ENCODE measurements around the gene SEC22A. TPM values are rescaled to one million over a fixed set of nuclear protein-coding genes. Genes with fewer than 3 reads are reported as not detected.

SEC22A gene
- total RNA-seq, 1 experiment from 2014 or later, result 46.3 TPM

DNA sequence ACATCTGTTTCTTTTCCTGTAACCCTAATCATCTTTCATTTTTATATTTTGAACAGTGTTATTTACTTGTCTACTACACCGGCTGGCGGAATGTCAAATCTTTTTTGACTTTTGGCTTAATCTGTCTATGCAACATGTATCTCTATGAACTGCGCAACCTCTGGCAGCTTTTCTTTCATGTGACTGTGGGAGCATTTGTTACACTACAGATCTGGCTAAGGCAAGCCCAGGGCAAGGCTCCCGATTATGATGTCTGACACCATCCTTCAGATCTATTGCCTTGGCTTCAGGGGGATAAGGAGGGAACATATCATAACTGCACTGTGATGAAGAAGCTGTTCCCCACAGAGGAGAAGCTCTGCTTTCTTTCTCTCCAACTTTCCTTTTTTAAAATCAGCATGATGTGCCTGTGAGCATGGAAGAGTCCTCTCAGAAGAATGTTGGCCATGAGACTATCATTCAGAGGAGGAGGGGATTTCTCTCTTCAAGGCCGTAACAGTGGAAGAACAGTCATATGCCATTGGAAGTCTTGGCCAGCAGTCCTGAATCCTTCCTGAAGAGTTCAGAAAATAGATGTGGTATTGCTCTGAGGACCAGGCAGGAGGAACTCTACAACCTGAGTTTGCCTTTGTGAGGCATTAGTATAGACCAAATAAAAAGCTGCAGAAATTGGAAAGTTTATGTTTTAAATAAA, 69.9 kb downstream of the SEC22A start:
- Histone ChIP-seq H3K27me3 (ENCODE audit: low read length) (no peaks in the 10 kb centered on the region), H3K4me2 (ENCODE audit: low read depth, low read length, poor library complexity, severe bottlenecking) (no peak overlapping the region), H3K9me3 (ENCODE audit: low read length) (no peaks in the 10 kb centered on the region), H3K36me3 (ENCODE audit: insufficient read depth, low read length) (no peaks in the 10 kb centered on the region), H4K20me1 (ENCODE audit: insufficient read depth, low read depth, low read length) (peaks cover 1% of the 10 kb centered on the region; the same call in 1 of the 2 replicates), H3K9me2 (replicated peaks; ENCODE audit: insufficient read depth, low read length) (no peaks in the 10 kb centered on the region), H3K9ac (ENCODE audit: low read length) (no peak overlapping the region), H3K79me2 (ENCODE audit: low read length) (no peaks in the 10 kb centered on the region), H2AFZ (ENCODE audit: low read length) (no peak overlapping the region), H3K4me3 (ENCODE audit: low read length) (no peak overlapping the region), H3K4me1 (ENCODE audit: low read length) (no peaks in the 10 kb centered on the region), H3K27ac (ENCODE audit: low read length) (no peak overlapping the region)
- no peak for DNase-seq

DNA sequence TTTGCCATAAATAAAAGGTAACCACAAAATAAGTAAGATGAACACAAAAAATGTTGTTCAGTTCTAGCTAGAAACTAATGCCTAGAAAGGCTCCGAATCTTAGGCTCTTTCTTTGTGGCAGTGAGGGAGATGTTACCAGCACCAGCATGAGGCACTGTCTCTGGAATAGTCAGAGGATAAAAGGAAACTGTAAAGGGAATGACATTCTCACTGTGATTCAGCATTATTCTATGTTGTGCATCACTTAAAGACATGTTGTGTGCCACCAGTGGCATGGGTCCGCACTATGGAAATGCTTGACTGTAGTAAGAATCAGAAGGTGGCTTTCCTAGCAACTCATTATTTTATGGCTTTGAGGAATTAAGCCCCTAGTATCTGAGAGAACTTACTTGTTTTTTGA, 70.8 kb downstream of the SEC22A start:
- no peak for DNase-seq
- Histone ChIP-seq H3K27me3 (ENCODE audit: low read length) (no peaks in the 10 kb centered on the region), H3K27ac (ENCODE audit: low read length) (no peak overlapping the region), H3K9me3 (ENCODE audit: low read length) (no peaks in the 10 kb centered on the region), H3K4me3 (ENCODE audit: low read length) (no peak overlapping the region), H2AFZ (ENCODE audit: low read length) (no peak overlapping the region), H3K36me3 (ENCODE audit: insufficient read depth, low read length) (no peaks in the 10 kb centered on the region), H3K9me2 (replicated peaks; ENCODE audit: insufficient read depth, low read length) (no peaks in the 10 kb centered on the region), H4K20me1 (ENCODE audit: insufficient read depth, low read depth, low read length) (peaks cover 11% of the 10 kb centered on the region), H3K79me2 (ENCODE audit: low read length) (no peaks in the 10 kb centered on the region), H3K9ac (ENCODE audit: low read length) (no peak overlapping the region), H3K4me1 (ENCODE audit: low read length) (no peaks in the 10 kb centered on the region), H3K4me2 (ENCODE audit: low read depth, low read length, poor library complexity, severe bottlenecking) (no peak overlapping the region)

DNA sequence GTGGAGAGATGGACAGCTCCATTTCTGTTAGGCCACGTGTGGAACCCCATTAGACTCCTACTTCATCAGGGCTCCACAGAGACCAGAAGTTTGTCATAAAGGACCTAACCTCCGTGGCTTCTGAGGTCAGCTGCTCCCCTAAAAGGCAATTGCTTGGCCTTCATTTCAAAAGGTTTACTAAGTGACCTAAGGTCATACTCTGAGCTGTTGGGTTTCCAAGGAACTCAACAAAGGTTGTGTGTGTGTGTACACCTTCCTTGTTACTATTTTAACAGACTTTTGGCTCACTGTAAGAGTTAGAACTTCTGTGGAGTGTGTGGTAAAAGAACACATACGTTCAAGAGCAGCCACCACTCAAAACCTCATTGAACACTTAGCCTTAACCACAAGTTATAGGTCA, 73.9 kb downstream of the SEC22A start:
- no peak overlapping the region for H3K4me3 ChIP-seq (ENCODE audit: low read length)
- no peak for DNase-seq
- no peaks in the 10 kb centered on the region for H3K79me2 ChIP-seq (ENCODE audit: low read length)
- no peak overlapping the region for H3K9ac ChIP-seq (ENCODE audit: low read length)
- H2AFZ ChIP-seq (ENCODE audit: low read length), result no peak overlapping the region
- peaks cover 13% of the 10 kb centered on the region for H4K20me1 ChIP-seq (ENCODE audit: insufficient read depth, low read depth, low read length)
- H3K27ac ChIP-seq (ENCODE audit: low read length), result no peak overlapping the region
- no peak overlapping the region for H3K4me2 ChIP-seq (ENCODE audit: low read depth, low read length, poor library complexity, severe bottlenecking)
- H3K27me3 ChIP-seq (ENCODE audit: low read length), result no peaks in the 10 kb centered on the region
- no peaks in the 10 kb centered on the region for H3K36me3 ChIP-seq (ENCODE audit: insufficient read depth, low read length)
- no peaks in the 10 kb centered on the region for H3K9me3 ChIP-seq (ENCODE audit: low read length)
- H3K4me1 ChIP-seq (ENCODE audit: low read length), result no peaks in the 10 kb centered on the region
- H3K9me2 ChIP-seq (replicated peaks; ENCODE audit: insufficient read depth, low read length), result no peaks in the 10 kb centered on the region

DNA sequence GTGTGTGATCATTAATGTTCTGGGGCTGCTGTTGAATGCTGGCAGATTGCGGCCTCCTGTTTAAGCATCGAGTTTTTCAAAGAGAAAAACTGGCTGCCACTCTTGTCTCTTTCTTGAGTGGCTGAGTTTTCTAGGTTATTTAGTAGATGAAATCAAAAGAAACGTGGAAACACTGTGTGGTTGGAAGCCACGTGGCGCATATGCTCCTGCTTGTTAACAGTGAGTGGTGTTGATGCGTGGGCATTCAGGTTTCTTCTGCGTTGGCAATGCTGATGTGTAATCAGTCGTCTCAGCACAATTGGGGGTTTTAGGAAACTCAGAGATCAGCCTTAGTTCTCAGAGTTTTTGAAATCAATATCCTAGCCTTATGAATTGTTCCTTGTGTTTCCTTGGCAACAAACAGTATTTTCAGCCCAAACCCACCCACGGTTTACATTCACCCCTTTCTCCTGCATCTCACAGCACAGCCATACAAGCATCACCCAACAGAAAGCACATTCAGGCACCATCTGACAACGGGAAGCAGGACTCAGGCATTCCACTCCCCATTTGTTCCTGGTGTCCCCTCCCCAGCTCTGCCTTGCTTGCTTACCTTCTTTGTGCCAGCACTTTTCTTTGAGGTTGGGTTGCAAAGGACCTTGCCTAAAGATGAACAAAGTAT, 74.7 kb downstream of the SEC22A start:
- H3K9me2 ChIP-seq (replicated peaks; ENCODE audit: insufficient read depth, low read length), result no peaks in the 10 kb centered on the region
- no peak overlapping the region for H3K4me3 ChIP-seq (ENCODE audit: low read length)
- no peak for DNase-seq
- H4K20me1 ChIP-seq (ENCODE audit: insufficient read depth, low read depth, low read length), result peaks cover 13% of the 10 kb centered on the region
- H3K27ac ChIP-seq (ENCODE audit: low read length), result no peak overlapping the region
- no peaks in the 10 kb centered on the region for H3K79me2 ChIP-seq (ENCODE audit: low read length)
- no peak overlapping the region for H3K4me2 ChIP-seq (ENCODE audit: low read depth, low read length, poor library complexity, severe bottlenecking)
- no peak overlapping the region for H3K9ac ChIP-seq (ENCODE audit: low read length)
- no peak overlapping the region for H2AFZ ChIP-seq (ENCODE audit: low read length)
- no peaks in the 10 kb centered on the region for H3K36me3 ChIP-seq (ENCODE audit: insufficient read depth, low read length)
- no peaks in the 10 kb centered on the region for H3K27me3 ChIP-seq (ENCODE audit: low read length)
- H3K9me3 ChIP-seq (ENCODE audit: low read length), result no peaks in the 10 kb centered on the region
- H3K4me1 ChIP-seq (ENCODE audit: low read length), result no peaks in the 10 kb centered on the region

DNA sequence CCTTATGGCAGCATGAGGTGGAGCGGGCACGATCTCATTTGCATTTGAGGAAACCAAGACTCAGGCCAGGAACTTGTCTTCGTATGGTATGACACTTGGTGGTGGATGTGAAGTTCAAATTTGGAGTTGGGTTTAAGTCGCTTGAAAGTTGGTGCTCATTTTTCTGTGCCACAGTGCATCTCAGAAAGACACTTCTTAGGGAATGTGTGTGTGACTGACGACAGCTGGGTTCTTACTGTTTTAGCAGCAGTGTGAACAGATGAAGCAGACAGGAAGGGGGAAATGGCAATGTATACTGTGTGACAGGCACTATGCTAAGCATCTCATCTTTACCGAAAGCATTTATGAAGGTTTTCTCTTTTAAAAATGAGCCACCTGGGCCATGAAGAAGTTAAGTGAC, 75.4 kb downstream of the SEC22A start:
- no peak overlapping the region for H3K4me2 ChIP-seq (ENCODE audit: low read depth, low read length, poor library complexity, severe bottlenecking)
- H4K20me1 ChIP-seq (ENCODE audit: insufficient read depth, low read depth, low read length), result peaks cover 13% of the 10 kb centered on the region
- H3K9me2 ChIP-seq (replicated peaks; ENCODE audit: insufficient read depth, low read length), result no peaks in the 10 kb centered on the region
- H3K4me3 ChIP-seq (ENCODE audit: low read length), result no peak overlapping the region
- no peaks in the 10 kb centered on the region for H3K79me2 ChIP-seq (ENCODE audit: low read length)
- no peaks in the 10 kb centered on the region for H3K4me1 ChIP-seq (ENCODE audit: low read length)
- H3K27ac ChIP-seq (ENCODE audit: low read length), result no peak overlapping the region
- no peak overlapping the region for H3K9ac ChIP-seq (ENCODE audit: low read length)
- H2AFZ ChIP-seq (ENCODE audit: low read length), result no peak overlapping the region
- no peaks in the 10 kb centered on the region for H3K9me3 ChIP-seq (ENCODE audit: low read length)
- no peak for DNase-seq
- no peaks in the 10 kb centered on the region for H3K27me3 ChIP-seq (ENCODE audit: low read length)
- no peaks in the 10 kb centered on the region for H3K36me3 ChIP-seq (ENCODE audit: insufficient read depth, low read length)

DNA sequence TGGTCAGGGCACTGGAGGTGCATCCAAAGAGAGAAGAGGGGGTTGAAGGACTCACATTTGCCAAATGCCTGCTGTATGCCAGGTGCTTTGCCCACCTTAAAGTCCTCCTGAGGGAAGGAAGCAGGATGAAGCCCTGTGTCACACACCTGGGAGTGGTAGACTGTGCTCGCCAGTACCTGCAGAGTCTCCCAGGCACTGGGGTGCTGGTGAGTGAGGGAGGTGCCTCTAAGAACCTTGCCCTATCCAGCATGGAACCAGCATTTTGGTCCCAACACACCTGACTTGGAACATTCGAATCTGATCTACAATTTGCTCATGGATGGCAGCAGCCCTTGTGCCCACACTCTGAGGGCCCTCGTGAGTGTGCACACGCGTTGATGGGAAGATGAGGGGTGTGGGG, 76.7 kb downstream of the SEC22A start:
- Histone ChIP-seq H3K27me3 (ENCODE audit: low read length) (no peaks in the 10 kb centered on the region), H3K9me2 (replicated peaks; ENCODE audit: insufficient read depth, low read length) (no peaks in the 10 kb centered on the region), H3K9ac (ENCODE audit: low read length) (no peak overlapping the region), H3K4me2 (ENCODE audit: low read depth, low read length, poor library complexity, severe bottlenecking) (no peak overlapping the region), H3K36me3 (ENCODE audit: insufficient read depth, low read length) (no peaks in the 10 kb centered on the region), H3K27ac (ENCODE audit: low read length) (no peak overlapping the region), H2AFZ (ENCODE audit: low read length) (no peak overlapping the region), H4K20me1 (ENCODE audit: insufficient read depth, low read depth, low read length) (peaks cover 13% of the 10 kb centered on the region), H3K4me3 (ENCODE audit: low read length) (no peak overlapping the region), H3K9me3 (ENCODE audit: low read length) (no peaks in the 10 kb centered on the region), H3K4me1 (ENCODE audit: low read length) (no peaks in the 10 kb centered on the region), H3K79me2 (ENCODE audit: low read length) (no peaks in the 10 kb centered on the region)
- no peak for DNase-seq

DNA sequence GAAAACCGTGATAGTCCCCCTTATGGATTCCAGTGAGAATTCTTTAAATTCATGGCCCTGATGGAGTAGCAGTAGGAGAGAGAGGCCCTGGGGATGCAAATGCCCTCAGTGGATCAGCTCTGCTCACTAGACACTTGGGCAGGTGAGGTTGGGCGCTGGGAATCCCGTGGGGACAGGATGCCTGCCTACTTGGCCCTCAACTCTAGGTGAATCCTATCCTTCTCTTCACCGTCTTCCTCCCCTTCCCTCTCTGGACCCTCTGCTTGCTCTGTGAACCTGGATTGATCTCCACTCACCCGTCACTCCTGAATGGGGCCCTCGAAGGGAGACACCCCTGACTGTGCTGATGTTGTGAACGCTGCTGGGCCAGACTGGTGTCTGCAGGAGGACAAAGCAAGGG, 77.4 kb downstream of the SEC22A start:
- peaks cover 13% of the 10 kb centered on the region for H4K20me1 ChIP-seq (ENCODE audit: insufficient read depth, low read depth, low read length)
- no peak overlapping the region for H3K4me3 ChIP-seq (ENCODE audit: low read length)
- H3K4me1 ChIP-seq (ENCODE audit: low read length), result no peaks in the 10 kb centered on the region

DNA sequence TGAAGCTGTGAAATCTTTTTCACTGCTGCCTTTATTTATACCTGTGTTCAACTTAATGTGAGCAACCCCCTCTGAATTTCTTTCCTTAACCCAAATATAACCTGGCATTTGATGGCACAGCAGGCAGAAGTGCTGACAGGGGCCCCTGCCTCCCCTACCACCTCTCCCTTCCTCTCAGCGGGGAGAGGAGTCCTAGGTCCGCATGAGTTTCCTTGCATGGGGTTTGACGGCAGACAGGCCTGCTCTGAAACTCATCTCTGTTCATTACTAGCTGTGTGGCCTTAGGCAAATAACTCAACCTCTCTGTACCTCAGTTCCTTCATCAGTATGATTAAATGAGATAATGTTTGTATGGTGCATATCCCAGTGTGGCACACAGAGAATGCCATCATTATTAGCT, 79.7 kb downstream of the SEC22A start:
- H3K9me3 ChIP-seq (ENCODE audit: low read length), result no peaks in the 10 kb centered on the region
- H3K27me3 ChIP-seq (ENCODE audit: low read length), result no peaks in the 10 kb centered on the region
- no peak overlapping the region for H3K4me2 ChIP-seq (ENCODE audit: low read depth, low read length, poor library complexity, severe bottlenecking)
- no peaks in the 10 kb centered on the region for H3K4me1 ChIP-seq (ENCODE audit: low read length)
- peaks cover 13% of the 10 kb centered on the region for H4K20me1 ChIP-seq (ENCODE audit: insufficient read depth, low read depth, low read length)
- no peaks in the 10 kb centered on the region for H3K79me2 ChIP-seq (ENCODE audit: low read length)
- no peaks in the 10 kb centered on the region for H3K36me3 ChIP-seq (ENCODE audit: insufficient read depth, low read length)
- no peak overlapping the region for H3K27ac ChIP-seq (ENCODE audit: low read length)
- no peak overlapping the region for H3K4me3 ChIP-seq (ENCODE audit: low read length)
- H3K9me2 ChIP-seq (replicated peaks; ENCODE audit: insufficient read depth, low read length), result no peaks in the 10 kb centered on the region
- no peak overlapping the region for H3K9ac ChIP-seq (ENCODE audit: low read length)
- no peak overlapping the region for H2AFZ ChIP-seq (ENCODE audit: low read length)
- no peak for DNase-seq

More for the DNA sequence above, 77.4 kb downstream of the SEC22A start:
- H3K27ac ChIP-seq (ENCODE audit: low read length), result no peak overlapping the region
- no peak for DNase-seq
- H3K36me3 ChIP-seq (ENCODE audit: insufficient read depth, low read length), result no peaks in the 10 kb centered on the region
- H3K4me2 ChIP-seq (ENCODE audit: low read depth, low read length, poor library complexity, severe bottlenecking), result no peak overlapping the region
- H3K79me2 ChIP-seq (ENCODE audit: low read length), result no peaks in the 10 kb centered on the region
- no peaks in the 10 kb centered on the region for H3K9me3 ChIP-seq (ENCODE audit: low read length)
- H3K9ac ChIP-seq (ENCODE audit: low read length), result no peak overlapping the region
- H2AFZ ChIP-seq (ENCODE audit: low read length), result no peak overlapping the region
- H3K27me3 ChIP-seq (ENCODE audit: low read length), result no peaks in the 10 kb centered on the region
- H3K9me2 ChIP-seq (replicated peaks; ENCODE audit: insufficient read depth, low read length), result no peaks in the 10 kb centered on the region
